Glutamatergic neuron (in vitro differentiated cells): Measurements from ENCODE around the gene C12orf75. TPM values are rescaled to one million over a fixed set of nuclear protein-coding genes. Genes with fewer than 3 reads are reported as not detected.

Experiments
- DNase-seq: peaks from one replicate; pipeline ENCODE4 v3.0.0; 2022
- H3K27ac Mint-ChIP-seq: one replicate; pipeline ENCODE4 v1.8.0; 2020; ENCODE audit warnings: mild to moderate bottlenecking, mixed read lengths, inconsistent platforms; ENCODE audit not compliant: unreplicated experiment
- H3K27me3 Mint-ChIP-seq: one replicate; pipeline ENCODE4 v1.8.0; 2020; ENCODE audit warnings: mild to moderate bottlenecking, moderate library complexity, mixed read lengths, inconsistent platforms; ENCODE audit not compliant: unreplicated experiment
- H3K36me3 Mint-ChIP-seq: one replicate; pipeline ENCODE4 v1.8.0; 2020; ENCODE audit warnings: mild to moderate bottlenecking, mixed read lengths, inconsistent platforms; ENCODE audit not compliant: unreplicated experiment
- H3K4me1 Mint-ChIP-seq: one replicate; pipeline ENCODE4 v1.8.0; 2020; ENCODE audit warnings: mild to moderate bottlenecking, low read depth, mixed read lengths, inconsistent platforms; ENCODE audit not compliant: unreplicated experiment
- H3K4me3 Mint-ChIP-seq: one replicate; pipeline ENCODE4 v1.8.0; 2020; ENCODE audit warnings: mild to moderate bottlenecking, mixed read lengths, inconsistent platforms; ENCODE audit not compliant: unreplicated experiment
- H3K9me3 Mint-ChIP-seq: one replicate; pipeline ENCODE4 v1.8.0; 2020; ENCODE audit warnings: mild to moderate bottlenecking, moderate library complexity, mixed read lengths, inconsistent platforms; ENCODE audit not compliant: unreplicated experiment
- total RNA-seq: library from RNA; stranded (reverse); fragmentation: NEBNext Ultra II Directional; extraction: Animal tissue kit (Norgen Biotek cat#: 25700); gene quantifications from one replicate; pipeline ENCODE4 v1.2.1, GENCODE V29; 2021; ENCODE audit not compliant: unreplicated experiment
- TF ChIP-seq, protein P1 (sequence below): fragments of 200-600 bp; sonication (generic); IDR thresholded peaks from one replicate; pipeline ENCODE4 v1.5.0; 2021; ENCODE audit not compliant: partially characterized antibody, unreplicated experiment

C12orf75 gene
- total RNA-seq, 1 donor from 2014 or later = 9.4 TPM

DNA sequence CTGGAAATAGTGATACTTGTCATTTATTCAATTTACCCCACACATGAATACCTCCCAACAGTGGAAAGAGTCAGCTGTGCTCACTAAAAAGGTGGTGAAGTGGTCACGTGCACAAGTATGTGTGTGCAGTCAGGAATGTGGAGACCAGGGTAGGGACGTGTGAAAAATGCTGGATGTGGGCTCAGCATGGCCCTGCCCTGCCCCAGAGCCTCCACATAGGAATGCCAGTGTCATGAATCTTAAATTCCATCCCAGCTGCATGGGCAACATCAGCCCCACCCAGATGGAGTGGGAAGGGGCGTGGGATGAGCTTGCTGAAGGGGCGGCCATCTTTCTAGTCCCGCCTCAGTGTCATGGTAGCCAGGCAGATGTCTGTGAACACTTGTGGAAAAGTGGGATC is 87.7 kb downstream of the C12orf75 start:
- Mint-ChIP-seq H3K27me3 (no peaks in the 10 kb centered on the region), H3K9me3 (peaks cover 2% of the 10 kb centered on the region), H3K4me1 (peaks cover 16% of the 10 kb centered on the region), H3K4me3 (no peak overlapping the region), H3K36me3 (peaks cover 4% of the 10 kb centered on the region), H3K27ac (no peak overlapping the region)
- no peak for DNase-seq
- TF ChIP-seq, protein P1, sequence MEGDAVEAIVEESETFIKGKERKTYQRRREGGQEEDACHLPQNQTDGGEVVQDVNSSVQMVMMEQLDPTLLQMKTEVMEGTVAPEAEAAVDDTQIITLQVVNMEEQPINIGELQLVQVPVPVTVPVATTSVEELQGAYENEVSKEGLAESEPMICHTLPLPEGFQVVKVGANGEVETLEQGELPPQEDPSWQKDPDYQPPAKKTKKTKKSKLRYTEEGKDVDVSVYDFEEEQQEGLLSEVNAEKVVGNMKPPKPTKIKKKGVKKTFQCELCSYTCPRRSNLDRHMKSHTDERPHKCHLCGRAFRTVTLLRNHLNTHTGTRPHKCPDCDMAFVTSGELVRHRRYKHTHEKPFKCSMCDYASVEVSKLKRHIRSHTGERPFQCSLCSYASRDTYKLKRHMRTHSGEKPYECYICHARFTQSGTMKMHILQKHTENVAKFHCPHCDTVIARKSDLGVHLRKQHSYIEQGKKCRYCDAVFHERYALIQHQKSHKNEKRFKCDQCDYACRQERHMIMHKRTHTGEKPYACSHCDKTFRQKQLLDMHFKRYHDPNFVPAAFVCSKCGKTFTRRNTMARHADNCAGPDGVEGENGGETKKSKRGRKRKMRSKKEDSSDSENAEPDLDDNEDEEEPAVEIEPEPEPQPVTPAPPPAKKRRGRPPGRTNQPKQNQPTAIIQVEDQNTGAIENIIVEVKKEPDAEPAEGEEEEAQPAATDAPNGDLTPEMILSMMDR = no peak

DNA sequence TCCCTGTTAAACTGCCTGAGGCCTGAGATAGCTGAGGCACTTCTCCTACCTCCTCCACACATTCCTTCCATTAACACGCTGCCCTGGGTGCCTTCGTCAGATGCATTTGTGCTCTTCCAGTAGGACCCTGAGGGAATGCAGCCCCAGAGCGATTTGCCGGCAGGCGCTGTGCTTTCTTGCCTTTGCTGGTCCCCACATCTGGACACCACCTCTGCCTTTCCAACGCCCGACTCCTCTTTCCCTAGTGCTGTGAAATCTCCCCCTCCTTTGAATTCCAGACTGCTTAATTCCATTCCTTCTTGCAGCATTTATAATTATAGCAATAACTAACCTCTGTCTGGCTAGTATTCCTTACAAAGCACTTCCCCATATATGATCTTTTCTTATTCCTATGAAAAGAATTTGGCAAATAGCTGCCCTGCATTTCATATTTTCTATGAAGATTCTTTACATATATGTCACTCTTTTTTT is 88.4 kb downstream of the C12orf75 start:
- no peaks in the 10 kb centered on the region for H3K27me3 Mint-ChIP-seq
- no peak overlapping the region for H3K4me3 Mint-ChIP-seq
- no peak overlapping the region for H3K27ac Mint-ChIP-seq
- H3K36me3 Mint-ChIP-seq = peaks cover 4% of the 10 kb centered on the region
- no peak for DNase-seq
- TF ChIP-seq, protein P1 = no peak
- peaks cover 2% of the 10 kb centered on the region for H3K9me3 Mint-ChIP-seq
- H3K4me1 Mint-ChIP-seq = peaks cover 16% of the 10 kb centered on the region

DNA sequence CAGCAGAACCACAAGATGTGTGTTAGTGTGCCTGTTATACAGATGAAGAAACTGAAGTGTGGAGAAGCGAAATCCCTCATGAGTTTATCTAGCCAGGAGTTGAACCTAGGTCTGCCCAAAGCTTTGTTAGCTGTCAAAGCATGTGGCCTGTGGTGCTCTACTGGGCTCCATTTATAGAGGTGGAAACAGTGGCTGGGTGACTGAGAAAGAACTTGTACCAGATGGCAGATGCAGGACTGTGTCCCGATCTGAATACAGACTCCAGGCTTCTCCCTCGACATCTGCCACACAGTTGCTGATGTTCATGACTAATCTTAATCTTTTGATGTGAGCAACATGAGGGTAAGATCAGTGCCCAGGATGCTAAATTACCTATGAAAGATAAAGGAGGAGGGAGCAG is 89.1 kb downstream of the C12orf75 start:
- TF ChIP-seq, protein P1 = no peak
- Mint-ChIP-seq H3K4me3 (no peak overlapping the region), H3K27ac (no peak overlapping the region), H3K36me3 (peaks cover 4% of the 10 kb centered on the region), H3K4me1 (peaks cover 16% of the 10 kb centered on the region), H3K9me3 (peaks cover 2% of the 10 kb centered on the region), H3K27me3 (no peaks in the 10 kb centered on the region)
- no peak for DNase-seq

DNA sequence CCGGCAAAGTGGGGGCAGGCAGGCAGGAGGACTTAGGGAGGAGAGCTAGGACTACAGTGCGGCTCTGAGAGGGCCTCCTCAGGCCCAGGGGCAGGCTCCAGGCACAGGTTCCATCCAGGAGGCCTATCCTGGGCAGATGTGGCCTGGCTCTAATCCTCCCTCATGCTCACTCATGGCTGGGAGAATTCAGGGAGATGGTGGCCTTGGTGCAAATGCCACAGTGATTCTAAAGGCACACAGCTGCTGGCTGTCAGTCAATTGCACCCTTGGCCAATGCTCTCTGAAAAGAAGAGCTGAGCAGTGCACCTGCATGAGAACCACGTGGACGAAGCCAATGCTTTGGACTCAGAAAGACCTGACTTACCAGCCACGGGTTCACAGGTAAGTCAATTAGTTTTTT is 89.6 kb downstream of the C12orf75 start:
- Mint-ChIP-seq H3K27me3 (no peaks in the 10 kb centered on the region), H3K4me1 (peaks cover 16% of the 10 kb centered on the region), H3K36me3 (peaks cover 4% of the 10 kb centered on the region), H3K4me3 (no peak overlapping the region), H3K9me3 (peaks cover 2% of the 10 kb centered on the region), H3K27ac (no peak overlapping the region)
- no peak for DNase-seq
- TF ChIP-seq, protein P1 = no peak

DNA sequence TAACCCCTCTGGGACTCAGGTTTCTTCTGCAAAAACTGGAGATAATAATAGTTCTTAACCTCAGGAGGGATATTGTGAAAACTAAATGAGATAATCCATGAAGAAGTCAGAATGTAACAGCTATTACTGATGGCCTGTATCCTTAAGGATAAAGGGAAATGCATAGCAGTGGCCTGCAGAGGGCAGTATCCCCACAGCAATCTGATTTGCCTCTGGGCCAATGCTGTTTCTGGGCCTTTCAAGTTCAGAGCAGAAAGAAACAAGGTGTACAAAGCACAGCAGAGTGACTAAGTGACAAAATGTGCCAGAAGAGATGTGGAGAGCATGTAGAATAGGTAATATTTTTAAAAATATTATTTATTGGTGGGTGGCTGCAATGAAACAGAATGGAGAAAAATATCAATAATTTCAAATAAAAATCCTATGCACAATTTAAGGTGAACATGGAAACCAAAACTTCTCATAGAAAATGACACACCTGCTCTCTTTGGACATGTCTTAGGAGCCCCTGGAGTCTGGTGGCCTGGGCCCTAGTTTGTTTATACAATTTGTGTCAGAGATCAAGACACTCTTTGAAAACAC is 90.3 kb downstream of the C12orf75 start:
- Mint-ChIP-seq H3K4me3 (no peak overlapping the region), H3K4me1 (peaks cover 16% of the 10 kb centered on the region), H3K9me3 (peaks cover 2% of the 10 kb centered on the region), H3K27me3 (no peaks in the 10 kb centered on the region), H3K27ac (no peak overlapping the region), H3K36me3 (peaks cover 4% of the 10 kb centered on the region)
- TF ChIP-seq, protein P1 = peak; percentile 88
- peak; percentile 83 for DNase-seq

Other genes starting within 250 kb of the C12orf75 start
- gene ALDH1L2, start 246.2 kb upstream of the C12orf75 start, total RNA-seq = 47.4 TPM
- gene WASHC4, start 223.0 kb upstream of the C12orf75 start, total RNA-seq = 75.4 TPM
- 35.6 TPM for gene APPL2, start 94.5 kb upstream of the C12orf75 start, total RNA-seq